K562 (cell line): Measurements from ENCODE around the gene RNASE8. TPM values are rescaled to one million over a fixed set of nuclear protein-coding genes. Genes with fewer than 3 reads are reported as not detected.

ENCODE experiments used
- BACH1 ChIP-seq: fragments of 200-800 bp; sonication (Bioruptor generic); IDR thresholded peaks from 2 replicates; pipeline ENCODE4 v1.6.1; 2016; ENCODE audit warnings: missing genetic modification characterization, missing compliant biosample characterization
- COPS2 ChIP-seq: fragments of 450-650 bp; conservative IDR thresholded peaks from 2 replicates; pipeline ENCODE4 v1.6.1; 2016; ENCODE audit warnings: mild to moderate bottlenecking, moderate library complexity
- ELF2 ChIP-seq: fragments of 250-450 bp; sonication (Bioruptor Pico); IDR thresholded peaks from 2 replicates; pipeline ENCODE4 v1.5.0; 2021; ENCODE audit warnings: mild to moderate bottlenecking
- ETS2 ChIP-seq: IDR thresholded peaks from 2 replicates; pipeline ENCODE4 v1.6.1; 2016; ENCODE audit warnings: borderline replicate concordance, missing genetic modification characterization, mild to moderate bottlenecking, moderate library complexity, missing compliant biosample characterization; ENCODE audit not compliant: poor library complexity, severe bottlenecking
- FOXM1 ChIP-seq, 2 experiments: fragments of 450-650 bp in 1 of 2; sonication (generic) in 1 of 2; formaldehyde crosslinking in 1 of 2; IDR thresholded peaks; 2 replicates each; pipeline versions ENCODE4 v1.6.1 to v1.9.0; 2017 to 2022; ENCODE audit warnings: low read depth in 2 of 2, mild to moderate bottlenecking in 2 of 2, missing genetic modification reagents in 1 of 2, moderate library complexity in 1 of 2
- KLF13 ChIP-seq: fragments of 450-650 bp; IDR thresholded peaks from 2 replicates; pipeline ENCODE4 v1.6.1; 2016; ENCODE audit warnings: missing genetic modification characterization, low read depth, mild to moderate bottlenecking, missing compliant biosample characterization, moderate library complexity, borderline replicate concordance
- NBN ChIP-seq: fragments of 450-650 bp; IDR thresholded peaks from 2 replicates; pipeline ENCODE4 v1.6.1; 2016; ENCODE audit warnings: low read depth, mild to moderate bottlenecking
- NCOA2 ChIP-seq, 2 experiments: fragments of 450-650 bp; IDR thresholded peaks; 2 replicates each; pipeline ENCODE4 v1.6.1; 2018; ENCODE audit warnings: mild to moderate bottlenecking in 2 of 2, moderate library complexity in 1 of 2; ENCODE audit not compliant: partially characterized antibody in 2 of 2
- NFYB ChIP-seq: IDR thresholded peaks from 2 replicates; pipeline ENCODE4 v1.6.1; 2011; ENCODE audit warnings: mild to moderate bottlenecking, moderate library complexity; ENCODE audit not compliant: insufficient read length; ENCODE audit errors: extremely low read depth
- SMARCA5 ChIP-seq: fragments of 450-650 bp; IDR thresholded peaks from 2 replicates; pipeline ENCODE4 v1.6.1; 2016
- TAF1 ChIP-seq: IDR thresholded peaks from 2 replicates; pipeline ENCODE4 v1.6.1; 2011; ENCODE audit warnings: mild to moderate bottlenecking, low read length, moderate library complexity; ENCODE audit not compliant: insufficient read depth, control insufficient read depth, severe bottlenecking; ENCODE audit errors: extremely low read depth
- ZNF274 ChIP-seq: IDR thresholded peaks from 2 replicates; pipeline ENCODE4 v1.6.1; 2011; ENCODE audit warnings: low read depth, mild to moderate bottlenecking, low read length, moderate library complexity, borderline replicate concordance
- ZSCAN32 ChIP-seq: fragments of 450-650 bp; formaldehyde crosslinking; IDR thresholded peaks from 2 replicates; pipeline ENCODE4 v1.4.0; 2020; ENCODE audit warnings: mild to moderate bottlenecking, moderate library complexity
- polyA plus RNA-seq, 8 experiments: library from polyadenylated mRNA; depleted of rRNA in 4 of 8; stranded (reverse) in 5 of 8; unstranded in 3 of 8; fragments of >200 nt; fragmentation: Nextera tagmentation in 2 of 8; fragmentation: Illumina TruSeq in 1 of 8; extraction: Ambion mirVana in 2 of 8; extraction: Trizol in 1 of 8; gene quantifications; 2 replicates each; pipeline versions ENCODE4 v1.2.1 to v1.2.3, GENCODE V29; 2011 to 2014; ENCODE audit warnings: inconsistent platforms in 1 of 8, missing spikeins in 1 of 8
- total RNA-seq, 7 experiments: library from RNA; depleted of rRNA in 6 of 7; stranded (reverse); fragments of >200 nt in 6 of 7; fragmentation: Illumina TruSeq in 2 of 7; extraction: Trizol in 2 of 7; gene quantifications; 2 replicates each; pipeline versions ENCODE4 v1.2.1 to v1.2.3, GENCODE V29; 2011 to 2021; ENCODE audit warnings: low replicate concordance in 1 of 7
- TF ChIP-seq, protein P1 (sequence below), 3 experiments: fragments of 200-800 bp in 1 of 3; sonication (Bioruptor generic) in 1 of 3; sonication (generic) in 1 of 3; formaldehyde crosslinking in 1 of 3; IDR thresholded peaks; 2 replicates each; pipeline versions ENCODE4 v1.6.1 to v1.8.0; 2016 to 2022; ENCODE audit warnings: mild to moderate bottlenecking in 2 of 3, missing compliant biosample characterization in 2 of 3, missing genetic modification characterization in 2 of 3, missing genetic modification reagents in 1 of 3
- TF ChIP-seq, protein P2 (sequence below): fragments of 250-450 bp; sonication (Bioruptor Pico); IDR thresholded peaks from 2 replicates; pipeline ENCODE4 v1.5.0; 2022; ENCODE audit warnings: mild to moderate bottlenecking
- TF ChIP-seq, protein P3 (sequence below): fragments of 250-450 bp; sonication (Bioruptor Pico); IDR thresholded peaks from 2 replicates; pipeline ENCODE4 v1.4.0; 2020; ENCODE audit warnings: mild to moderate bottlenecking, moderate library complexity

Gene RNASE8
- total and polyA plus RNA-seq, 9 of the 15 experiments (the other 6 are each of a cell fraction or from before 2014, with no cell fraction given) = not detected

DNA sequence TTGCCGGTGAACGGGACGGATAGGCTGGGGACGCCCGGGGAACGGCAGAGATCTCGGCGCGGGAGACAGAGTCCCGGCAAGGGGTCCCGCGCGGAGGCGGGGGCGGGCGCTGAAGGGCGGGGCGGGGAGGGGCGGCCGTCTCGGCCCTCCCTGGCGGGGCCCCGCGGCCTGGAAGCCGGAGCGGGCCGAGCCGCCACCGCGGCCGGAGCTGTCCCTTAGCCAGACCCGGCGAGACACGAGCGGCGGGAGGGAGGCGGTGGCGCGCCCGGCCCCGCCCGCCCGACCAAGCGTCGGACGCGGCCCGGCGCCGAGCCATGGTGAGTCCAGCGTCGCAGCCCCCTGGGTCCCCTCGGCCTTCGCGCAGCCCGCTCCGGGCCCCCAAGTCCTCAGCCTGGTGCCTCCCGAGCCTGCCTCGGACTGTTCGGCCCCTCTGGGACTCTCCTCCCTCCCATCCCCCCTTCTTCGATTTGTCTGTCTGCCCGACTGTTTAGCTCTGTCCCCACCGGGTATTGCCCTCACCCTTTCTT is 12.5 kb downstream of the RNASE8 start, which contains the start of gene ARHGEF40 (continued):
- TF ChIP-seq, protein P1, sequence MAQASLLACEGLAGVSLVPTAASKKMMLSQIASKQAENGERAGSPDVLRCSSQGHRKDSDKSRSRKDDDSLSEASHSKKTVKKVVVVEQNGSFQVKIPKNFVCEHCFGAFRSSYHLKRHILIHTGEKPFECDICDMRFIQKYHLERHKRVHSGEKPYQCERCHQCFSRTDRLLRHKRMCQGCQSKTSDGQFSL (CRISPR knock-in tag; IDR thresholded peaks at IDR 0.05) = no peak
- TF ChIP-seq, protein P1 (tag; IDR thresholded peaks at IDR 0.05) = no peak
- TF ChIP-seq ELF2 (CRISPR knock-in tag) (no peak), FOXM1 (IDR thresholded peaks at IDR 0.05; ENCODE audit: low read depth) (no peak), FOXM1 (CRISPR knock-in tag; IDR thresholded peaks at IDR 0.05; ENCODE audit: low read depth) (no peak), TAF1 (no peak), BACH1 (tag) (no peak), KLF13 (tag) (no peak), ETS2 (tag) (no peak), NBN (no peak), NCOA2 (IDR thresholded peaks at IDR 0.05; ENCODE audit: partially characterized antibody in 2 of 2) (no peak), SMARCA5 (no peak), NFYB (no peak), ZSCAN32 (no peak), COPS2 (no peak), ZNF274 (no peak)
- TF ChIP-seq, protein P2, sequence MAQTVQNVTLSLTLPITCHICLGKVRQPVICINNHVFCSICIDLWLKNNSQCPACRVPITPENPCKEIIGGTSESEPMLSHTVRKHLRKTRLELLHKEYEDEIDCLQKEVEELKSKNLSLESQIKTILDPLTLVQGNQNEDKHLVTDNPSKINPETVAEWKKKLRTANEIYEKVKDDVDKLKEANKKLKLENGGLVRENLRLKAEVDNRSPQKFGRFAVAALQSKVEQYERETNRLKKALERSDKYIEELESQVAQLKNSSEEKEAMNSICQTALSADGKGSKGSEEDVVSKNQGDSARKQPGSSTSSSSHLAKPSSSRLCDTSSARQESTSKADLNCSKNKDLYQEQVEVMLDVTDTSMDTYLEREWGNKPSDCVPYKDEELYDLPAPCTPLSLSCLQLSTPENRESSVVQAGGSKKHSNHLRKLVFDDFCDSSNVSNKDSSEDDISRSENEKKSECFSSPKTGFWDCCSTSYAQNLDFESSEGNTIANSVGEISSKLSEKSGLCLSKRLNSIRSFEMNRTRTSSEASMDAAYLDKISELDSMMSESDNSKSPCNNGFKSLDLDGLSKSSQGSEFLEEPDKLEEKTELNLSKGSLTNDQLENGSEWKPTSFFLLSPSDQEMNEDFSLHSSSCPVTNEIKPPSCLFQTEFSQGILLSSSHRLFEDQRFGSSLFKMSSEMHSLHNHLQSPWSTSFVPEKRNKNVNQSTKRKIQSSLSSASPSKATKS (CRISPR knock-in tag) = no peak
- TF ChIP-seq, protein P3, sequence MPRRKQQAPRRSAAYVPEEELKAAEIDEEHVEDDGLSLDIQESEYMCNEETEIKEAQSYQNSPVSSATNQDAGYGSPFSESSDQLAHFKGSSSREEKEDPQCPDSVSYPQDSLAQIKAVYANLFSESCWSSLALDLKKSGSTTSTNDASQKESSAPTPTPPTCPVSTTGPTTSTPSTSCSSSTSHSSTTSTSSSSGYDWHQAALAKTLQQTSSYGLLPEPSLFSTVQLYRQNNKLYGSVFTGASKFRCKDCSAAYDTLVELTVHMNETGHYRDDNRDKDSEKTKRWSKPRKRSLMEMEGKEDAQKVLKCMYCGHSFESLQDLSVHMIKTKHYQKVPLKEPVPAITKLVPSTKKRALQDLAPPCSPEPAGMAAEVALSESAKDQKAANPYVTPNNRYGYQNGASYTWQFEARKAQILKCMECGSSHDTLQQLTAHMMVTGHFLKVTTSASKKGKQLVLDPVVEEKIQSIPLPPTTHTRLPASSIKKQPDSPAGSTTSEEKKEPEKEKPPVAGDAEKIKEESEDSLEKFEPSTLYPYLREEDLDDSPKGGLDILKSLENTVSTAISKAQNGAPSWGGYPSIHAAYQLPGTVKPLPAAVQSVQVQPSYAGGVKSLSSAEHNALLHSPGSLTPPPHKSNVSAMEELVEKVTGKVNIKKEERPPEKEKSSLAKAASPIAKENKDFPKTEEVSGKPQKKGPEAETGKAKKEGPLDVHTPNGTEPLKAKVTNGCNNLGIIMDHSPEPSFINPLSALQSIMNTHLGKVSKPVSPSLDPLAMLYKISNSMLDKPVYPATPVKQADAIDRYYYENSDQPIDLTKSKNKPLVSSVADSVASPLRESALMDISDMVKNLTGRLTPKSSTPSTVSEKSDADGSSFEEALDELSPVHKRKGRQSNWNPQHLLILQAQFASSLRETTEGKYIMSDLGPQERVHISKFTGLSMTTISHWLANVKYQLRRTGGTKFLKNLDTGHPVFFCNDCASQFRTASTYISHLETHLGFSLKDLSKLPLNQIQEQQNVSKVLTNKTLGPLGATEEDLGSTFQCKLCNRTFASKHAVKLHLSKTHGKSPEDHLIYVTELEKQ (CRISPR knock-in tag) = no peak
